Mucosa of descending colon (tissue), 3 donors: ENCODE measurements around the gene SLC8A3. TPM values are rescaled to one million over a fixed set of nuclear protein-coding genes. Genes with fewer than 3 reads are reported as not detected.

Source experiments
- ATAC-seq: fragments of 200-7000 bp; cut with Tn5 transposase; one replicate; pipeline ENCODE4 v1.9.1; 2020; ENCODE audit warnings: mild to moderate bottlenecking, moderate library complexity
- DNase-seq, 3 donors: peaks; one replicate each; pipeline ENCODE4 v3.0.0-alpha.2; 2020
- H3K36me3 ChIP-seq: fragments of 200-600 bp; one replicate; pipeline ENCODE4 v1.8.0; 2021; ENCODE audit warnings: low read depth, mild to moderate bottlenecking
- H3K4me1 ChIP-seq: fragments of 200-600 bp; one replicate; pipeline ENCODE4 v1.8.0; 2021; ENCODE audit warnings: low read depth, mild to moderate bottlenecking
- H3K4me3 ChIP-seq: fragments of 200-600 bp; one replicate; pipeline ENCODE4 v1.8.0; 2021; ENCODE audit warnings: mild to moderate bottlenecking
- H3K9me3 ChIP-seq: fragments of 200-600 bp; one replicate; pipeline ENCODE4 v1.8.0; 2021; ENCODE audit warnings: mild to moderate bottlenecking
- CTCF ChIP-seq: fragments of 200-600 bp; IDR thresholded peaks from one replicate; pipeline ENCODE4 v1.8.0; 2022; ENCODE audit warnings: antibody characterized with exemption, mild to moderate bottlenecking
- intact Hi-C, 2 donors: fragments of 100-400 bp; cut with DNase I in 1 of 2; cut with micrococcal nuclease in 1 of 2; formaldehyde crosslinking; loops; one replicate each; pipeline versions ENCODE4 v1.11.0 to v1.11.1; 2022; cut with DNase I, micrococcal nuclease
- total RNA-seq, 3 donors: library from RNA; stranded (reverse); fragmentation: NEBNext Ultra II Directional in 2 of 3; extraction: Animal tissue kit (Norgen Biotek cat#: 25700) in 2 of 3; gene quantifications; one replicate each; pipeline versions ENCODE4 v1.2.1 to v1.2.4, GENCODE V29; 2021 to 2023
- donor health status: DM: no; HTN: no; CAD: no; lungs with moderate emphysema.
- donor health status: DM: no; HTN: no; CAD: no.
- donor health status: DM: no; HTN: yes; CAD: no.

The SLC8A3 gene
- total RNA-seq, 3 donors from 2014 or later: 0.41 to 1.2 (median 0.67) TPM

GRCh38 chr14:70045310-70045709, 143.4 kb downstream of the SLC8A3 start:
- H3K4me1 ChIP-seq: no peaks in the 10 kb centered on the region

GRCh38 chr14:70043001-70043400, 145.8 kb downstream of the SLC8A3 start:
- no peak for TF ChIP-seq CTCF
- intact Hi-C loops: no loop called here
- no peaks in the 10 kb centered on the region for H3K36me3 ChIP-seq
- H3K4me3 ChIP-seq: no peak overlapping the region
- ATAC-seq: no peak
- no peaks in the 10 kb centered on the region for H3K9me3 ChIP-seq
- no peaks in the 10 kb centered on the region for H3K4me1 ChIP-seq
- no peak for DNase-seq

More at GRCh38 chr14:70045310-70045709, 143.4 kb downstream of the SLC8A3 start:
- Histone ChIP-seq H3K36me3 (no peaks in the 10 kb centered on the region), H3K9me3 (no peaks in the 10 kb centered on the region), H3K4me3 (no peak overlapping the region)
- intact Hi-C loops: no loop called here
- TF ChIP-seq CTCF: no peak
- no peak for DNase-seq
- ATAC-seq: no peak

- H3K9me3 ChIP-seq: no peaks in the 10 kb centered on the region
- TF ChIP-seq CTCF: no peak
- H3K4me3 ChIP-seq: no peak overlapping the region
- ATAC-seq (no peak), DNase-seq (no peak)
- no peaks in the 10 kb centered on the region for H3K36me3 ChIP-seq
- intact Hi-C loops: no loop called here
- no peaks in the 10 kb centered on the region for H3K4me1 ChIP-seq
Measured at GRCh38 chr14:70036665-70037064, 152.1 kb downstream of the SLC8A3 start.

GRCh38 chr14:70034257-70034656, 154.5 kb downstream of the SLC8A3 start:
- intact Hi-C loops: no loop called here
- Histone ChIP-seq H3K36me3 (no peaks in the 10 kb centered on the region), H3K9me3 (no peaks in the 10 kb centered on the region), H3K4me3 (no peak overlapping the region), H3K4me1 (no peaks in the 10 kb centered on the region)
- ATAC-seq (no peak), DNase-seq (no peak)
- no peak for TF ChIP-seq CTCF

- no peaks in the 10 kb centered on the region for H3K9me3 ChIP-seq
- H3K36me3 ChIP-seq: no peaks in the 10 kb centered on the region
- no peak for DNase-seq
- H3K4me1 ChIP-seq: no peaks in the 10 kb centered on the region
- TF ChIP-seq CTCF: no peak
- no peak overlapping the region for H3K4me3 ChIP-seq
- ATAC-seq: no peak
- intact Hi-C loops: no loop called here
Measured at GRCh38 chr14:70033561-70033960, 155.2 kb downstream of the SLC8A3 start.

GRCh38 chr14:70033116-70033515, 155.6 kb downstream of the SLC8A3 start:
- H3K9me3 ChIP-seq: no peaks in the 10 kb centered on the region
- H3K36me3 ChIP-seq: no peaks in the 10 kb centered on the region
- intact Hi-C loops: no loop called here
- H3K4me1 ChIP-seq: no peaks in the 10 kb centered on the region
- H3K4me3 ChIP-seq: no peak overlapping the region
- DNase-seq (no peak), ATAC-seq (no peak)
- no peak for TF ChIP-seq CTCF
